HG03175 (cell line): ENCODE results near the gene ZMYND8.
A peak's percentile ranks its signal among the peaks of the same experiment; 100 is the strongest.
"Not testable (repeated sequence)": the region's sequence is repeated elsewhere in the genome, so short reads cannot be mapped to it uniquely, and the experiment has no call there.

Source experiments
- ATAC-seq: cut with Tn5 transposase; IDR thresholded peaks from one replicate; pipeline ENCODE4 v1.9.1; 2021; ENCODE audit warnings: mild to moderate bottlenecking, moderate library complexity; ENCODE audit not compliant: unreplicated experiment

The ZMYND8 gene

DNA sequence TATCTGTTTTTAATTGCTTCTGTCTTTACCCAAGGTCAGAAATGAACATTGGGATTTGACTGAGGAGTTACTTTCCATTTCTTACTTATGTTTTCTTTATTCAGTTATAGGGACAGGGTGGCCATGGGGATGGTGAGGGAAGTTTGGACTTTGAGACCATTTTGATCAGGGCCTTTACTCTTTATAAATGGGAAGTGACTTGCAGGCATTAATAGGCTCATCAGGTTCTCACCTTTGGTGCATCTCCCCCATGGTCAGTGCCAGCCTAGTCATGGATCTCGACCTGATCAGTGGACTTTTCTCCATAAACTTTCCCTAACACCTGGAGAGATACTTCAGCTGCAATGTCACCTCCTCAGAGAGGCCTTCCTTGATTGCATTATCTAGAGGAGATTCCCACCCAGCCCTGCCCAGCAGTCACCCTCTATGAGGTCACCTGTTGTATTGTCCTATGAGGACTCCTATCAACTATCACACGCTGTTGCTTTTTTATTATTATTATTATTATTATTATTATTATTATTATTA is 16.8 kb upstream of the ZMYND8 start:
- no peak for ATAC-seq

GRCh38 chr20:47370850-47371782 is 14.6 kb upstream of the ZMYND8 start:
- ATAC-seq = no peak

GRCh38 chr20:47370214-47370613 is 13.7 kb upstream of the ZMYND8 start:
- no peak for ATAC-seq

DNA sequence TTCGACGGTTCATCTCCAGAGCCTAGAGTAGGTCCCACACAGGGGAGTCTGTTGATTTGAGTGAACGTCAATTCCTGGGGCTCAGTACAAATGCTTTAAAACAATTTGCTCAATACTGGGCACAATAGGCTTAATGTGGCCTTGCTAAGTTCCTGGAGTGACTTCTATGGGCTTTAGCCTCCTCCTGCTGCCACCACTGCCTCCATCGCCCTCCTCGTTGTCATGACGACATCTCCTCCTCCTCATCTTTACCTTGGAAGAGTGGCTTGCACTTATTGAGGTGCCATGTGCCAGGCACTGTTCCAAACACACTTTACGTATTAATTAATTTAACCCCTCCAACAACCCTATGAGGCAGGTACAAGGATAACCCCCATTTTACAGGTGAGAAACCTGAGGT is 11.8 kb upstream of the ZMYND8 start:
- no peak for ATAC-seq

GRCh38 chr20:47366301-47366700 is 9.8 kb upstream of the ZMYND8 start:
- not testable (repeated sequence) for ATAC-seq

- ATAC-seq = no peak
These were observed 8.7 kb upstream of the ZMYND8 start for GRCh38 chr20:47365023-47365764.

GRCh38 chr20:47362361-47363219 is 6.1 kb upstream of the ZMYND8 start:
- ATAC-seq = no peak

GRCh38 chr20:47361057-47361915 is 4.8 kb upstream of the ZMYND8 start:
- no peak for ATAC-seq

DNA sequence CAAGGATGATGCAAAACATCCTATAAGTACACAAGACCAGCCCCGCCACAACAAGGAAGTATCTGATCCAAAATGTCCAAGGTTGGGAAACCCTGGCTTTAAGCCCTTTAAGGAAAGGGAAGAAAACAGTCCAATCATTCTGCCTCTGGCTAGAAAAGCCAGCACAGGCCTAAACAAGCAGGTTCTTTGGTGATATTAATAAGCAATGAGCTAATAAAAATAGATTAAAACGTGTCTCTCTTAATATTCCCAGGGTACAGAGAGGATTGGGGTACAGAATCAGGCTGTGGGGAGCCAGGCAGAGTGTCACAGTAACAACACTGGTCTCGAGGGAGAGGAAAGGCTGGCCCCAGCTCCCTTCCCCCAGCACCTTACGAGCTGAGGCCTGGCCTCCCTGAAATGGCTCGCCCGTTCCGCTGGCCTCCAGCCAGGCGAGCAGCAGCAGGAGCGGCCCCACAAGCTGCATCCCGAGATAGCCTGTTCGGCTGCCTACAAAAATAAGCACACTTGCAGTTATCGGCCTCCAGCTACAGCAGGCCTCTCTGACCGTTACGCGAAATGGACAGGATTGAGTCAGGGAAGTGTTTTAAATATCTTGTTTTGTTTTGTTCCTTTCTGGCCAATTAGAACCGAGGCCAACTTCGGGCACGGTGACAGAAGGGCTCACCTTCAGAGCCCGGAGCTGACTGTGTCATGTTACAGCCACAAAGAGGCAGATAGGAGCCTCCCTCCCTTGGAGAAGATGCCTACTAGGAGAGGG is 4.0 kb upstream of the ZMYND8 start:
- no peak for ATAC-seq

DNA sequence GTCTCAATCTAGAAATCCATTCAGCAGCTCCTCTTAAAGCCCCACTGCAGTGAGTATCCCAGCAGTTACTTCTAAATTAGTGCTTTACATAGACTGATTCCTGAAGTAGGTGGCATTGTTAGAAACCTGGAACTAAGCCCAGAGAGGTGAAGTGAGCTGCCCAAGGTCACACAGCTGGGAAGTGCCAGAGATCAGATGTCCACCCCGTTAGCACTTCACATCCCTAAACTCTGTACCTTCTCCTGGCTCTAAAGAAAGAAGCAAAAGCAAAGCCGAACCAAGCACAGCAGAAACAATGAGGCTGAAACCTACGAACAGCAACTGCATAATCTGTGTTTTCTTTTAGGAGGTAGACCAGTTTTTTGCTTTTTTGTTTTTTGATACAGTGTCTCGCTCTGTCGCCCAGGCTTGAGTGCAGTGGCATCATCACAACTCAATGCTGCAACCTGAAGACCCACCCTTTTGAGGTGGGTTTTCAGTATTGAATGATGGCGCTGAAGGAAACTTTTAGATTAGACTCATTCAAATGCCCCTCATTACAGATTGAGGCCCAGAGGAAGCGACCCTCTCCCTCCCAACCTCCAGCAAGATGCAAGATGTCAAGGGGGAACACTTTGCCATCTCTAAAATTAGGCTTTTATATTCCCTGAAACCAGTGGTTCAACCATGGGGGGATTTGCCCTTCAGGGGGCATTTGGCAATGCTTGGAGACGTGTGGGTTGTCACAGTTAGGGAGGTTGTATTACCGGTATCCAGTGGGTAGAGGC is 3.2 kb upstream of the ZMYND8 start:
- no peak for ATAC-seq

DNA sequence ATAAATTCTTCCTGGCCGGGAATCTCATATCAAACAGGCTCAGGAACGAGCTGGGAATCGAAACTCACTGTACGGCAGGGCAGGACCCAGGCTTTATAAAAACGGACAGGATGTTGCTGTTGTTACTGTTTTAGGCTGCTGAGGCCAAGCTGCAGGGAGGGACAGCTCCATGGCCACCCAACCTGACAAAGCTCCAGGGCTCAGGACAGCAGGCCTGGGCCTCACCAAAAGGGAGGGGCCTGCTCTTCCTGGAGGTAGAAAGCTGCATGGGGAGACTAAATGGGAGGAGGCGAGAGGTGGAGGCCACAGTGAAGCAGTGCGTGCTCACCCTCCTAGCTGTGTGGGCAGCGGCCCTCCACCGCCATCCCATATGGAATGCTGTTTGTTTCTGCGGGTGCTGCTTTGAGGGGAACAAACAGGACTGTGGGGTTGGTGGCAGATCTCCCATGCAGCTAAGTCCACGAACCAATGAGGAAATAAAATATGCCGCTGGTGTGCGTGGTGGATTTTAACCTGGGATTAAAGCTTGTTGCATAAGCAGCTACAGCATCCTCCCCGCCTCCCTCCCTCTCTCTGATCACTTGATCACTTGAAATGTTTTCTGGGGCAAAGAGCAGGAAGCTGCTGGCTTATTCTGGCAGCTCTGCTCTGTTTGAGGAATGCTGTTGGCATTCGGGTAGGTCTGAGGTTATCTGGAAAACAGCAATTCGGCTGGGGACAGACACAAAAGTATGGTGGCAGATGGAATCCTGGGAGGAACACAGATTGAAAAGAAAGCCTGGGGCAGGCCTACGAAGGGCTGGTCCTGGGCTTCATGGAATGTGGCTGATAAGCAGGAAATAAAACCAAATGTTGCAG is 2.4 kb upstream of the ZMYND8 start:
- no peak for ATAC-seq

- no peak for ATAC-seq
These were observed 1.7 kb upstream of the ZMYND8 start for GRCh38 chr20:47358039-47358671.

DNA sequence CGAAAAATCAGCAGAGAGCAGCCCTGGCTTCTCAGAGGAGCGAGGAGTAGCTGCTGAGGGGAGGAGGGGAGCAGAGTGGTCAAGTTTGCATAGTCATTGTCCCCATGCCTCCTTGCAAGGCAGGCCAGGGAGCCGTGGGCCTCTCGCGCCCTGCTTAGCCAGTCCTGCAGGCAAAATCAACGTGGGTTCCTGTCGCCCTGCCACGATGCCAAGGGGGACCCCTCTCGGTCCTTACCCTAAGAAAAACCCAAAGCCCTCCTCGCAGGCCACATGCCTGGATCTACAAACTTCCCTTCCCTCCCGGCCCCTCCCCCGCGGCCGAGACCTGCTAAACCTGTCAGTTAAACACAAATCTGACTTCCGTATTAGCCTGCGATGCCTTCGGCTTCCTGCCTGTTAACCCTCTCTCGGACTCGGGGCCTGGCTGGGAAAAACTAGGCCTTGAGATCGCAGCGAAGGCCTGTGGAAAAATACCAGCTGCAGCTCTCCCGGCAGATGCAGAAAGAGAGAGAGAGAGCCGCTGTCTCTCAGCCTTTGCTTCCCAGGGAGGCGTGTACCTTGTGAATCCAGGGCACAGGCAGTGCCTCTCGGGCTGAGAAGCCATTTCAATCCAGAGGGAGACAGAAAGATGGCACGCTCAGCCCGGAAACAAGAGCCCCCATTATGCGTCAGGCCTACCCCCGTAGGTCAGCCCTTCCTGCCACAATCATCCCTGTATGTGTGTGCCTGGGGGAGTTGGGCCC is 968 bp upstream of the ZMYND8 start:
- peak; percentile 49 for ATAC-seq

GRCh38 chr20:47356220-47356525 is 326 bp downstream of the ZMYND8 start:
- ATAC-seq = no peak

GRCh38 chr20:47355489-47356219 is 845 bp downstream of the ZMYND8 start:
- no peak for ATAC-seq
